GM19043 (cell line): Measurements from ENCODE around the gene PITHD1.
"Not testable (repeated sequence)": the region's sequence is repeated elsewhere in the genome, so short reads cannot be mapped to it uniquely, and the experiment has no call there.

Source experiments
- ATAC-seq: cut with Tn5 transposase; IDR thresholded peaks from one replicate; pipeline ENCODE4 v1.9.1; 2021; ENCODE audit warnings: low read depth; ENCODE audit not compliant: unreplicated experiment

The PITHD1 gene, protein sequence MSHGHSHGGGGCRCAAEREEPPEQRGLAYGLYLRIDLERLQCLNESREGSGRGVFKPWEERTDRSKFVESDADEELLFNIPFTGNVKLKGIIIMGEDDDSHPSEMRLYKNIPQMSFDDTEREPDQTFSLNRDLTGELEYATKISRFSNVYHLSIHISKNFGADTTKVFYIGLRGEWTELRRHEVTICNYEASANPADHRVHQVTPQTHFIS

DNA sequence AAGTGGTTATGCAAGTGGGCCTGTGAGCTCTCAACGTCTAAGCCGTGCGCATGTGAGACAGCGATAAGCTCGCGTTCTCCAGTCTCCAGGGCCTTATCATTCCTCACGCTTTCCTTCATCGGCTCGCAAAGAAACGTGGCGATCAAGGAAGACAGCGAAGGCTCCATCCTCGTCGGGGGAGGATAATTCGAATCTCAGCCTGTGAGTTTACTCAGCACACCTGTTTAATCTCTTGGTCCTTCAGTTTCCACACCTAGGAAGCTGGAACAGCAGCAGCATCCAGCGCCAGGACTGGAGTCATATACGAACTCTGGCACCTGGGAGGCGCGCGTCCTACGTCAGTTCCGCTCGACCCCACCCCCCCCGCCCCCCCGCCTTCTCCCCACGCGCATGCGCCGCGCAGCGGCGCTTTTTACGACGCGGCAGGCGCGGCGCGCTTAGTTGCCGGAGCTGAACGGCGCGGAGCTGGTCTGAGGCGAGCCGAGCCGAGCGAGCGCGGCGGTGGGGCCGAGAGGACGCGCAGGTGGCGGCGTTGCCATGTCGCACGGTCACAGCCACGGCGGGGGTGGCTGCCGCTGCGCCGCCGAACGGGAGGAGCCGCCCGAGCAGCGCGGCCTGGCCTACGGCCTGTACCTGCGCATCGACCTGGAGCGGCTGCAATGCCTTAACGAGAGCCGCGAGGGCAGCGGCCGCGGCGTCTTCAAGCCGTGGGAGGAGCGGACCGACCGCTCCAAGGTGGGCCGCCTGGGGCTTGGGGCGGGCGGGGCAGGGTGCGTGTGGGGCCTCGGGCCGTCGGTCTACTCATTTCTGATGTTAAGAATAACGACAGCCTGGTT is at the start of gene PITHD1:
PITHD1 (plus strand) TSS at position 440 of the 836 bp plus-strand sequence; CDS start at position 538, 98 bp downstream.
- ATAC-seq: peak; percentile 46

DNA sequence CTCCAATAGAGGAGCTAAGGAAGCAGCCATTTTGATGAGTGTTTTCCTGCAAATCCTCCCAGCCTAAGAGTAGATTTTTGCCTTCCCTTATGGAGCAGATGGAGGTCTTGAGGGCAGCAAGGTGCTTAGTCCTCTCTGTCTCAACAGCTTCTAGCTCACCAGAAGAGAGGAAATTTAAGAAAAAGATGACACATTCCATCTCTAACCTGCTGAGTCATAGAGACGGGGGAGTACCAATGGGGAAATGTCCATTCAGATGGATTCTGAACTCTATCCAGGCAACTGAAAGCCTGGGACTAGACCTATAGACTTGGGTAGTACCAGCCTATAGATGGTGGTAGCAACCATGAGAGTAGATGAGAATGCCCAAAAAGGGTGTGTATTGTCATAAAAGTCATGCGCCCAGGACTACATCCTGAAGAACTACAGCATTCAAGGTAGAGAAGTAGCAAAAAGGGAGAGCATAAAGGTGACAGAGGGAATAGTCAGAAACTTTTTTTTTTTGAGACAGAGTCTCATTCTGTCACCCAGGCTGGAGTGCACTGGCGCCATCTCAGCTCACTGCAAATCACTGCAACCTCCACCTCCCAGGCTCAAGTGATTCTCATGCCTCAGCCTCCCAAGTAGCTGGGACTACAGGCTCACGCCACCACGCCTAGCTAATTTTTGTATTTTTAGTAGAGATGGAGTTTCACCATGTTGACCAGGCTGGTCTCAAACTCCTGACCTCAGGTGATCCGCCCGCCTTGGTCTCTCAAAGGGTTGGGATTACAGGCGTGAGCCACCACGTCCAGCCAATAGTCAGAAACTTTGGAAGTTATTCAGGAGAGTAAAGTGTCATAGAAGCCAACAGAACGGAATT is 45.6 kb upstream of the PITHD1 start:
- no peak for ATAC-seq

DNA sequence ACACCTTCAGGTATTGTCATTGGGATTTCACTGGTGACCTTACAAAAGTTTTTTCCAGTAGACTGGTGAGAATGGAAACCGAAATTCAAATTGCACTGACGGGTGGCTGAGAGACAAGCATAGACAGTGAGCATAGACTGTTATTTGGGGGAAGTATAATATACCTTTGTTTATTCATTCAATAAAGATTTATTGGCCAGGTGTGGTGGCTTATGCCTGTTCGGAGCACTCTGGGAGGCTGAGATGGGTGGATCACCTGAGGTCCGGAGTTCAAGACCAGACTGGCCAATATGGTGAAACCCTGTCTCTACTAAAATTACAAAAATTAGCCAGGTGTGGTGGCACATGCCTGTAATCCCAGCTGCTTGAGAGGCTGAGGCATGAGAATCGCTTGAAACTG is 44.9 kb upstream of the PITHD1 start:
- not testable (repeated sequence) for ATAC-seq

DNA sequence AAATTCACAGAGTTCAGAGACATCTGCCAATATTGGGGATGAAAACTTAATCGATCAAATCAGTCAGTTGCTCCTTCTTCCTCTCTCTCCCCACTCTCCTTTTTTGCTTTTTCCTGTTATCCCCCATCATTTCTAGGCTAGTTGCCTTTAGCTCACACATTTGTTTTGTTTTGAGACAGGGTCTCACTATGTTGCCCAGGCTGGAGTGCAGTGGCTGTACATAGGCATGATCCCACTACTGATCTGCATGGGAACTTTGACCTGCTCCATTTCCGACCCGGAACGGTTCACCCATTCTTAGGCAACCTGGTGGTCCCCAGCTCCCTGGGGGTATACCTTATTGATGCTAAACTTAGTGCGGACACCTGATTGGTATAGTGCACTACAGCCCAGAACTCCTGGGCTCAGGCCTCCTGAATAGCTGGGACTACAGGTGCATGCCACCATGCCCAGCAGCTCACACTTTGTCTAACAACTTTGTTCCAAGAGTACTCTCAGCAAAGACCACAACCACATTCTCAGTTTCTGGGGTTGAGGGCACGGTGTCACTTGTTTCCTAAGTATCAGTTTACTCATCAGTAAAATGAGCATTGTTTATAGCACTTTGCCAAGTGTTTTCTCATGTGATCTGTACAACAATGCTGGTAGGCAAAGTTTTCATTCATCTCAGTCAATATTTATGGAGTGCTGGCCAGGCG is 41.6 kb upstream of the PITHD1 start:
- ATAC-seq: no peak

DNA sequence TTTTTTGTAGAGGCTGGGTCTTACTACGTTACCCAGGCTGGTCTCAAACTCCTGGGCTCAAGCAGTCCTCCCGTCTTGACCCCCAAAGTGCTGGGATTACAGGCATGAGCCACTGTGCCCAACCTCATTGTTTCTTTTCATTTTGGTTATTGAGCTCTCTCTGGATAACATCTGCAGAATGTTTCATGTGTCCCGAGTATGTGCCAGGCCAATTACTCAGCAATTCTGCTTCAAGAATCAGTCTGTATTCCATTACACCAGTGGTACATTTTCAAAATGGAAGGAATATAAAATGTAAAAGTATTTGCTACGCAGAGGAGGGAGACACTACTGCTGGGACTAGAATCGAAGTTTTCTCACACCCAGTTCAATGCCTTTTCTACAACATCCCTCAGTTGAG is 36.6 kb upstream of the PITHD1 start:
- no peak for ATAC-seq

DNA sequence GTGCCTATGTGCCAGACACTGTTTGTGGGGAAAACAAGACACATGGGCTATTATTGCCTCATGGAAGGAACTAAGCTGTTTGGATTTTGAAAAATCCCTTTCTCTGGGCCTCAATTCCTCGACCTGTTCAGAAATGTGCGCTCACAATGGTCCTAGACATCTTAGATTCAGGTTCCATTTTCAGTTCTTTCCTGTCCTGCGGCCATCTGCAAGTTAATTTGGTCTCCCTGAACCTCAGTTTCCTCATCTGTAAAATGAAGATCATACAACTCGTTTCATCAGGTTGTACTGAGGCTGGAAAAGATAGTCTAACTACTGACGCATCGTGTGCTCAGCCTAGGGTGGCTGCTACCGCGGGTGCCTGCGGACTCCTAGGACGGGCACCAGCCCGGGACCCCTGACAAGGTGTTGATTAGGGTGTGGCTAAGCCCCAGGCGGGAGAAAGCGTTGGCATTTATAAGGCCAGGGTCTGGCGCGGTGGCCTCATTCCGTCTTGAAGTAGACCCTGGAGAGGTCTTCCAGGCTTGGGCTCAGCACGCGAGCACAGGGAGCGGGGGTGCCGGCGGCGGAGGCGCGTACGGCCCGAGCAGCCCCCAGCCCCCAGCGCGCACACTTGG is 35.4 kb upstream of the PITHD1 start:
- peak; percentile 19 for ATAC-seq

DNA sequence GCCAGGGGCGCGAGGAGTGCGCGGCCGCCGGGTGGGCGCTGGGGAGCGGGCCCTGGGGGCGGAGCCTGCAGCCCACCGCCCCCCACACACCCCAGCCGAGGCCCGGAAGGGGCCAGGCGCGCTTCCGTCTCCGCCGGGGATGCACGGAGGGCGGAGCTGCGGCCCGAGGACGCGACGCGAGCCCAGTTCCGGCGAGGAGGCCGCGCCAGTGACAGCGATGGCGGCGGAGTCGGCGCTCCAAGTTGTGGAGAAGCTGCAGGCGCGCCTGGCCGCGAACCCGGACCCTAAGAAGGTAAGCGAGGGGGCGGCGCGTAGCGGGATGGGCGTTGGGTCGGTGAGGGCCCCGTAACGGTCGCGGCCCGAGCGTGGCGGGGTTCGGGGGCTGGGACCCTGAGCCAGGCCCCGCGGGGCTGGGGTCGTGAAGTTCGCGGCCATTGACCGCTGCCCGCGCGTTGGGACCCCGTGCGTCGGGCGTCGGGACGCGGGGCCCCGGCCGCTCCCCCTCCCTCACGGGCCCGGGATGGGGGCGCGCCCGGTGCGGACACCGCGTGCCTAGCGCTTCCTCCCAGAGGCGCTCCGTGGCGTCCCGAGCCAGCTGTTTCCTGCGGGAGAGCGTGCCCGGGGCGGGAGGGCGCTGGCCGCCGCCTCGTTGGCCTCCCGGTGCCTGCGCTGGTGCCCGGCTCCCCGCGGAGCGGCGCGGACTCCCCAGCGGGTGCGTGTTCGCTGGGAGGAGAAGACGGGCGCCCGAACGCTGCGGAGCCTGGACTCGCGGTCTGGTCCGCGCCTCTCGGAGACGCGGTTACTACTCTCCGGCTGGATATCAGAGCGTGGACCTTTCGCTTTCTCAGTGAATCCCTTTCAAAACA is 34.7 kb upstream of the PITHD1 start, which contains the start of gene ELOA:
ELOA (plus strand) TSS at position 185 of the 866 bp plus-strand sequence; CDS start at position 218, 33 bp downstream.
- peak; percentile 73 for ATAC-seq

DNA sequence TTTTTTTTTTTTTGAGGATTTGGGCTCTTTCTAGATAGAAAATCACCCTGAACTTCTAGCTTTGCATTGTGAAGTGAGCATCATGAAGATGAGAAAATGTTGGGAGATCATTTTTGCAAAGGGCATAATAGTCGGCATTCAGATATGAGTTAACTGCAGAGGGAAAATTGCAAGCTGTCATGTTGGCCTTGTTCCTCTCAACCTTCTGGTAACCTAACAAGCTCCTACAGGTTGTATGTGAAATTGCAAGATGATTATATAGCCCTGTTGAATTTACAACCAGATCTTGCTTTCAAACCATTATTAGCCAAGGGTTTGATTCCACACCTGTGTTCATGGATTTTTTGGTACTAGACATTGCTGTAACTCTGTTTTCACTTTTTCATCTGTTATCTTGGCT is 32.7 kb upstream of the PITHD1 start:
- ATAC-seq: no peak

DNA sequence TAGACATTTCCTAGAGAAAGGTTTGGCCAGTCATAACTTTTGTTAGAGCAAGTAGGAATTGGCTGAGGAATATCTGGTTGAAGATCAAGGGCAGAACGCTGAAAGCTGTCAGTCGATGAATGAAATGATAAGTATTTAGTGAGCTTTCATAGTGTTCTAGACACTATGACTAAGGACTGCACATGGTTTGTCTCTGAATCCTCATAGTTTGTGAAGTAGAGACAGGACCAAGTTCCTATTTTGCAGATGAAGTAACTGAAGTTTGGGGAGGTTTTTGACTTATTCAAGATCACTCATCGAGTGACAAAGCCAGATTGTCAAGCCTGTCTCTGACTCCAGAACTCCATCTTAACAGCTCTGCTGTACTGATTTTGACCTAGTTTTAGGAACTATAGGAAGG is 30.2 kb upstream of the PITHD1 start:
- ATAC-seq: no peak

DNA sequence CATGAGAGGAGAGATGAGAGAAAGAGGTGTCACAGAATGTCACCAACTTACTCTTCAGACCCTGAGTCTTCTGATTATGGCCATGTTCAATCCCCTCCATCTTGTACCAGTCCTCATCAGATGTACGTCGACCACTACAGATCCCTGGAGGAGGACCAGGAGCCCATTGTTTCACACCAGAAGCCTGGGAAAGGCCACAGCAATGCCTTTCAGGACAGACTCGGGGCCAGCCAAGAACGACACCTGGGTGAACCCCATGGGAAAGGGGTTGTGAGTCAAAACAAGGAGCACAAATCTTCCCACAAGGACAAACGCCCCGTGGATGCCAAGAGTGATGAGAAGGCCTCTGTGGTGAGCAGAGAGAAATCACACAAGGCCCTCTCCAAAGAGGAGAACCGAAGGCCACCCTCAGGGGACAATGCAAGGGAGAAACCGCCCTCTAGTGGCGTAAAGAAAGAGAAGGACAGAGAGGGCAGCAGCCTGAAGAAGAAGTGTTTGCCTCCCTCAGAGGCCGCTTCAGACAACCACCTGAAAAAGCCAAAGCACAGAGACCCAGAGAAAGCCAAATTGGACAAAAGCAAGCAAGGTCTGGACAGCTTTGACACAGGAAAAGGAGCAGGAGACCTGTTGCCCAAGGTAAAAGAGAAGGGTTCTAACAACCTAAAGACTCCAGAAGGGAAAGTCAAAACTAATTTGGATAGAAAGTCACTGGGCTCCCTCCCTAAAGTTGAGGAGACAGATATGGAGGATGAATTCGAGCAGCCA is 27.0 kb upstream of the PITHD1 start:
- no peak for ATAC-seq

DNA sequence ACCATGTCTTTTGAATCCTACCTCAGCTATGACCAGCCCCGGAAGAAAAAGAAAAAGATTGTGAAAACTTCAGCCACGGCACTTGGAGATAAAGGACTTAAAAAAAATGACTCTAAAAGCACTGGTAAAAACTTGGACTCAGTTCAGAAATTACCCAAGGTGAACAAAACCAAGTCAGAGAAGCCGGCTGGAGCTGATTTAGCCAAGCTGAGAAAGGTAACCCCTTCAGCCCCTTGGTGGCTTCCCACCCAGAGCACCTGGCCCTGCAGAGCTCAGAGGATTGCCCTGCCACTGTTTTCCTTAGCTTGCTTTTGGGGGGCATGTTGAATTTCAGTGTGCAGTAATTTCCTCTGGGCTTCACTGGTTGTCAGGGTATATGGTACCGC is 26.4 kb upstream of the PITHD1 start:
- no peak for ATAC-seq

DNA sequence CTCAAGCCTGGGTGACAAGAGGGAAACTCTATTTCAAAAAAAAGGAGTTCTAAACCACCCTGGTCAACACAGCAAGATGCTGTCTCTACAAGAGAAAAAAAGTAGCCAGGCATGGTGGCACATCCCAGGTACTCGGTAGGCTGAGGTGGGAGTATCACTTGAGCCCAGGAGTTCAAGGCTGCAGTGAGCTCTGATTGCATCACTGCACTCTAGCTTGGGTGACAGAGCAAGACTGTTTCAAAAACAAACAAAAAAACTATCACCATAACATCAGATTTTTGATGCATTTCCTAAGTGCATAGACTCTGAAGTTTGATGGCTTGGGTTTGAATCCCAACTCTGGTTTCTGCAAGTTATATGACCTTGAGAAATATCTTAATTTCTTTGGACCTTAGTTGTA is 25.3 kb upstream of the PITHD1 start:
- ATAC-seq: no peak

DNA sequence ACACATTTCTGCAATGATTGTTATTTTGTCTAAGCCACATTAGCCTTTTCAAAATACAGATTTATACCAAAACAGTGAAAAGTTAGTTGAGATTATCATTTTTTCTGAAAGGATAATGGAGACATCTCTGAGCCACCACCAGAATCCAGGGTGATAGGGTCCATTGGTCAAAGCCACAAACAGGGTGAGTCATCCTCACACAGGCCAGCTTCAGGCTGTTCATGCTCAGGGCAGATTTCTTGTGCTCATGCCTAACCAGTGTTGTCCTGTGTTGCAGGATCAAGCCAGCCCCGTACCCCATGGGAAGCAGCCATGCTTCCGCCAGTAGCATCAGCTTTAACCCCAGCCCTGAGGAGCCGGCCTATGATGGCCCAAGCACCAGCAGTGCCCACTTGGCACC is 21.5 kb upstream of the PITHD1 start:
- ATAC-seq: no peak

DNA sequence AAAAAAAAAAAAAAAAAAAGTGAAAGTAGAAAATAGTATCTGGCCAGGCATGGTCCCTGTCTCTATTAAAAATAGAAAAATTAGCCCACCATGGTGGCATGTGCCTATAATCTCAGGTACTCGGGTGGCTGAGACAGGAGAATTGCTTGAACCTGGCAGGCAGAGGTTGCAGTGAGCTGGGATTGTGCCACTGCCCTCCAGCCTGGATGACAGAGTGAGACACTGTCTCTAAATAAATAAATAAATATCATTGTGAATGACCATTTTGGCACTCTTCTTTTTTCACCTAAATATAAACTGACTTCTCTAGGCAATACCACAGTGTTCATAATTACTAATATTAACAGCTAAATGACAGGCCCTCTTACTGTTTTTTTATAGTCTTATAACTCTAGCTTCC is 20.4 kb upstream of the PITHD1 start:
- no peak for ATAC-seq

DNA sequence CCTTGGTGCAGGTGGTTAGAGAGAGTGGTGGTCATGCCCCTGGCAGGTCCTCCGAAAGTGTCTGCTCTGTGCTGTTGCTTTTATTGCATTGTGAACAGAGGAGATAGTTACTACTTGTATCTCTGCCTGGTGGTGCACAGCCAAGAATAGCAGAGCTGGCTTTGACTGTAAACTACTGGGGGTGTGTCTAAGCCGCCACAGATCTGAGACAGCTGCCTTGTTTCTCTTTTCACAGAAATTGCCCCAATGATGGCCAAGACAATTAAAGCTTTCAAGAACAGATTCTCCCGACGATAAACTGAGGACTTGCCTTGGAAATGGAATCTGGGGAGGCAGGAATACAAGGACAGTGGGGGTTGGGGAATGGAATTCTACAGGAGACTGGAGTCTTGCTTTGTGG is 18.9 kb upstream of the PITHD1 start:
- no peak for ATAC-seq

DNA sequence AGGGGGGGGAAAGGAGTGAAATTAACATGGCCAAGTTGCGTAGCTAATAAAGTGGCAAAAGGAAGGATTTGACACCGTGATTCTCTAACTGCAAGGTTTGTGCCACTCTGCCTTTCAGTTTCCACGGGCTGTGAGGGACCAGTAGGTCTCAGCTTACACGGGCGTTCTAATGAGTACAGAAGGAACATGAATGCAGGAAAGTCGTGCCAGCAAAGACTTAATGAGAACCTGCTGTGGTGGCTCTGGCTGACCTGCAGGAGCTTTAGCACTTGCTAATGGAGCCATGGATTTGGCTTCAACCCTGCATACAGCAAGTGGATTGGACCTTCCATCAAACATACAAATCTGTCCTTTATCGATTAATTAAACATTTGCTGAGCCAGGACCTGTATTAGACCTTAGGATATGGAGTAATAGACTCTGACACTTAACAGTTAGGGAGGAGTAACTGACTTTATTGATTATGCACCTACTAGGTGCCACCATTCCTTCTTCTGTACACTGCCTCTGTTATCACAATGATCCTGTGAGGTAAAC is 15.1 kb upstream of the PITHD1 start:
- ATAC-seq: no peak

DNA sequence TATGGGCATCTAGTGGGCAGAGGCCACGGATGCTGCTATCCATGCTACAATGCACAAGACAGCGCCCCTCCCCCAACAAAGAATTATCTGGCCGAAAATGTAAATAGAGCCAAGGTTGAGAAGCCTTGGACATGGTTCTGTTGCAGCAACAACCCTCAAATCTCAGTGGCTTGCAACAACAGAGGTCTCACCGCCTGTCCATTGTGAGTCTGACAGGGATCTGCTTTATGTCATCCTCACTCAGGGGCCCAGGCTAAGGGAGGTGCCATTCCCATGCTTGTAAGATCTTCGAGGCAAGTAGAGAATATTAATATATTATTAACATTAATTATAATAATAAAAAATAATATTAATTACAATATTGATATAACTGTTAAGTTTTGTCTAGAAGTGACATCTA is 9.5 kb upstream of the PITHD1 start:
- no peak for ATAC-seq
